HuH-7.5 (cell line): ENCODE results near the gene SLC39A11.

ENCODE experiments used
- DNase-seq: peaks from one replicate; pipeline ENCODE4 v3.0.0; 2011; ENCODE audit warnings: low spot score

SLC39A11 gene

GRCh38 chr17:72615627-72615991 lies 476.9 kb downstream of the SLC39A11 start:
- no peak for DNase-seq

DNA sequence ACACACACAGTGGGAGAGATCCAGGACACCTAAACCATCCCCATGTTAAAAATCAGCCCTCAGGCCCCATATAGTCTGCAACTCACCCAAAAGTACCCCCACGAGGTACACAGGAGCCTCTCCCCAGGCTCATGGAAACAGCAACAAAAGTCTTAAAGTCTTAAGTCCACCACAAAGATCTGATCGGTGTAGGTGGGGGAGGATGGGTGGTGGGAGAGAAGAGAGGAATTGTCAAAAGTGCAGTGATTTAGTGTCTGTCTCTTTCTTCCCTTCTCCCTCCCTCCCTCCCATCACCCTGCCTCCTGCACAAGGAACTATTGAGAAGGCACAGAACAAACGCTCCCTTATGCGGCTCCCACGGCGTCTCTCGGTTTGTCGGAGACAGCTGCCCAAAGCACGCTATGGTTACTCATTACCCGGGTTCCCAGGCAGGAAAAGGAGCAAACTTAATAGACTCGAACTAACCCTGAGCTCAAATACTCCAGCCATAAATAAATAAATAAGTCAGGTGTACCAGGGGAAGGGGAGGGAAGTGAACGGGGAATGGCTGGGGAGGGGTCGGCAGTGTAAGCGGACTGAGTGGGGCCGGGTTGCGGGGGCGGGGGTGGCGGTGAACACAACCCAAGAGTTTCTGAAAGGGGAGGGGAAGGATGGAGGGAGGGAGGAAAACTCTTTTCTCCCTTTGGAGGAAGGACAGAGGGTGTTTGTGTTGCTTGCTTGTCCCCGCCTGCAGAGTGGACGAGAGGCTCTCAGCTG lies 477.4 kb downstream of the SLC39A11 start:
- no peak for DNase-seq

GRCh38 chr17:72614476-72614870 lies 478.0 kb downstream of the SLC39A11 start:
- no peak for DNase-seq

- no peak for DNase-seq
Measured at GRCh38 chr17:72613806-72614292, 478.6 kb downstream of the SLC39A11 start.

DNA sequence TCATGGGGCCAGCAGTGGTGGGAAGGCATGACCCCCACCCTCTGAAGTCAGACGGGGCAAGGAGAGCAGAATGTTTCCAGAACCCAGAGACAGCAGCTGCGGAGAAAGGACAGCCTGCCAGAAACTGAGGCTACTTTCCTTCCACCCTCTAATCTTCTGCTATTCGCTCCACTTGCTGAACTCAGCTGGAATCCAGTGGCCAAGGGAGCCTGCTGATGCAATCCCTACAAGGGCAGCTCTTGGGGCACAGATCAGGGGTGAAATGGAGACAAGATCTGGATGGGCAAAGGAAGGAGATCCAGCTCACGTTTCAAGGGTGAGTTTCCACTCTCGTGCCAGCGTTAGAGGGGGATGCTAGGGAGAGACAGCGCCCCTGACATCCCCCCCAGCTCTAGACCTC lies 479.1 kb downstream of the SLC39A11 start:
- DNase-seq, result no peak

GRCh38 chr17:72611172-72611571 lies 481.3 kb downstream of the SLC39A11 start:
- no peak for DNase-seq

GRCh38 chr17:72609501-72609900 lies 483.0 kb downstream of the SLC39A11 start:
- DNase-seq, result no peak

DNA sequence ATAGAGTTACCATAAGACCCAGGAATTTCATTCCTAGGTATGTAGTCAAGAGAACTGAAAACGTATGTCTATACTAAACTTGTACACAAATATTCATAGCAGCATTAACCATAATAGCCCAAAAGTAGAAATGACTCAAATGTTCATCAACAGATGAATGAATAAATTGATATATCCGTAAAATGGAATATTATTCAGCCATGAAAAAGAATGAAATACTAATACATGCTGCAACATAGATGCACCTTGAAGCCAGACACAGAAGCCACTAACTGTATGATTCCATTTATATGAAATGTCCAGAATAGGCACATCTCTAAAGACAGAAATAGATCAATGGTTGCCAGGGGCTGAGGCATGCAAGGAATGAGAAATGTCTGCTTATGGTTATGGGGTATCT lies 484.1 kb downstream of the SLC39A11 start:
- no peak for DNase-seq

- DNase-seq, result no peak
Measured at GRCh38 chr17:72606656-72607055, 485.8 kb downstream of the SLC39A11 start.

- no peak for DNase-seq
Measured at GRCh38 chr17:72605543-72605942, 486.9 kb downstream of the SLC39A11 start.

DNA sequence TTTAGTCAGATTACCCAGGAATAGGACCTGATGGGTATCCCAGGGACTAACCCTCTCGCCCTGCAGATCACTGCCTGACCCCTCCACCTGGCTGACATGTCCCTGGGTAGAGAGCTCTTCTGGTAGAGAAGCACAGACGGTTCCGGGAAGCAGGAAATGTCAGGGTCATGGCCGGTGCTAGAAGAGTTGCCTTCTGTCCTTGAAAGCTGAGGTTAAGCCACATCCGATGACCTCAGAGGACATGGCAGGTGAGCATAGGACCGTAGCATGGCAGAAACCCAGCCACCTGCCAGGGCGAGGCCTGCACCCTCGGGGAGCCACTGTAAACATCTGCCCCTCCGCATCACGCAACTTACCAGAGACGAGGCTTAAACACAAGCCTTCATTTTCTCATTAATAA lies 488.0 kb downstream of the SLC39A11 start:
- DNase-seq, result no peak

GRCh38 chr17:72603420-72604242 lies 488.9 kb downstream of the SLC39A11 start:
- DNase-seq, result no peak

- no peak for DNase-seq
Measured at GRCh38 chr17:72602517-72603419, 489.7 kb downstream of the SLC39A11 start.

DNA sequence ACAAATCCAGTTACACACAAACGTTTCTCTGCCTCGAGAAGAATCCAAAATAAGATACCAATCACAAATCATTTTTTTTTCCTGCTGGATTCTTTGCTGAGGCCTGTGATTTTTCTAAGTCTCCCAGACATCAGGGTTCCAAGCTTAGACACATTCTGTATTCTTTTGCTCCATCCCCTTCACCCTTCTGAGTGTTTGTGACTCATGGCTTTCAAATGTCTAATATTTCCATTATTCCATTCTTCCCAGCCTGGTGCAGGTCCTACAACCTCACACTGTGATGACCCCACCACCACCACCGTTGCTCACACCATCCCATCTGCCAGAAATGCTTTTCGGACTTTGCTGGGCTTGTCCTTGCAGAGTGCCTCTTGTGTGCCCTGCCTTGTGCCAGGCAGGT lies 491.6 kb downstream of the SLC39A11 start:
- no peak for DNase-seq

DNA sequence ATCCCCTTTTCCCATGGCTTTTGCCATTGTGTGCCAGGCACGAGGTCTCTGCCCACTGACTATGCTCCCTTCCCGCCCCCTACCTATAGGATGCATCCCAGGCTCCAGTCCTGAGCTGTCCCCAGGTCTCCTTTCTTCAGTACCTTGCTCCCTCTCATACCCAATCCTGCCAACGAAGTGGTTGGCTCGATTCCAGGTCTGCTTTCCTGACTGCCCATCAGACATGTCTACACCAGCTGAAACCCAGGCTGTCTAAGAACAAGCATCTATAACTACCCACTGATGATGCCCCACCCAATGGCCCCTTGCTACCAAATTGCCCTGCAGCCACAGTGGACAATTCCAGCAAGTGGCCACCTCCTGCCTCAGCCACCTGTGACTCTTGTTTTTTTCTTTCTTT lies 492.6 kb downstream of the SLC39A11 start:
- DNase-seq, result no peak

- no peak for DNase-seq
Measured at GRCh38 chr17:72598695-72599094, 493.8 kb downstream of the SLC39A11 start.

GRCh38 chr17:72597354-72598087 lies 495.0 kb downstream of the SLC39A11 start:
- no peak for DNase-seq
